ENCODE data around the gene HOXC10.

DNA sequence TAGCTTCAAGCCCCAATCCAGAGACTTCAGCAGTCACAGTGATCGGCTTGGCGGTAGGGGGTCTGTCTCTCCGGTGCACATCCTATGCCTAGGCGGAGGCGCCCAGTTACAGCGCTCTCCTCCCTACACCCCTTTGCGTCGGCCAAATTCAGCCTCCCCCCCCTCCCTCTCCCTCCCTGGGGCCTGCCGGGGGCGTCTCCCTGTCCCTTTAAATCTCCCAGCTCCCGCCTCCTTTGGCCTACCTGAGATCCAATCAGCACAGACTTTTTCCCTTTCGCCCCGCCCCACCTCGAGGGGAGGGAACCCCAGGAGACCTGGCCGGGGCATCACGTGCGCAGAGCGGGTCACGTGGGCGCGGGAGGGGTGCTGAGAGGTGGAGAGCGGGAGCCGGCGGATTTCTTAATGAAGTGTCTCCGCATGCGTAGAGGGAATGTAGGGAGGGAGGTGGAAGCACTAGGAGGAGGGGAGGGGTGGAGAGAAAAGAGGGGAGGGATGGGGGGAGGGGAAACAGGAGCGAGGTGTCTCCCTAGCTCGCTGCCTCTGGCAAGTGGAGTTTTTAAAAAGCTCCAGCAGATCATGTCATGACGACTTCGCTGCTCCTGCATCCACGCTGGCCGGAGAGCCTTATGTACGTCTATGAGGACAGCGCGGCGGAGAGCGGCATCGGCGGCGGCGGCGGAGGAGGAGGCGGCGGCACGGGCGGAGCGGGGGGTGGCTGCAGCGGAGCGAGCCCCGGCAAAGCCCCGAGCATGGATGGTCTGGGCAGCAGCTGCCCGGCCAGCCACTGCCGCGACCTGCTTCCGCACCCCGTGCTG, 46.4 kb upstream of the HOXC10 start, which contains the start of gene HOXC13:
- TF ChIP-seq EP300 (IDR thresholded peaks at IDR 0.05) (no peak), POLR2A (IDR thresholded peaks at IDR 0.05) (no peak)
- TF ChIP-seq, protein P1, sequence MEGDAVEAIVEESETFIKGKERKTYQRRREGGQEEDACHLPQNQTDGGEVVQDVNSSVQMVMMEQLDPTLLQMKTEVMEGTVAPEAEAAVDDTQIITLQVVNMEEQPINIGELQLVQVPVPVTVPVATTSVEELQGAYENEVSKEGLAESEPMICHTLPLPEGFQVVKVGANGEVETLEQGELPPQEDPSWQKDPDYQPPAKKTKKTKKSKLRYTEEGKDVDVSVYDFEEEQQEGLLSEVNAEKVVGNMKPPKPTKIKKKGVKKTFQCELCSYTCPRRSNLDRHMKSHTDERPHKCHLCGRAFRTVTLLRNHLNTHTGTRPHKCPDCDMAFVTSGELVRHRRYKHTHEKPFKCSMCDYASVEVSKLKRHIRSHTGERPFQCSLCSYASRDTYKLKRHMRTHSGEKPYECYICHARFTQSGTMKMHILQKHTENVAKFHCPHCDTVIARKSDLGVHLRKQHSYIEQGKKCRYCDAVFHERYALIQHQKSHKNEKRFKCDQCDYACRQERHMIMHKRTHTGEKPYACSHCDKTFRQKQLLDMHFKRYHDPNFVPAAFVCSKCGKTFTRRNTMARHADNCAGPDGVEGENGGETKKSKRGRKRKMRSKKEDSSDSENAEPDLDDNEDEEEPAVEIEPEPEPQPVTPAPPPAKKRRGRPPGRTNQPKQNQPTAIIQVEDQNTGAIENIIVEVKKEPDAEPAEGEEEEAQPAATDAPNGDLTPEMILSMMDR (IDR thresholded peaks at IDR 0.05), result no peak

Measured in ovary (tissue), 3 donors.